Activated B cell treated with CpG ODN at 0.5 μM for 24 hours (primary cell): ENCODE data around the gene ZNF280B. TPM values are rescaled to one million over a fixed set of nuclear protein-coding genes. Genes with fewer than 3 reads are reported as not detected.
"Not testable (repeated sequence)": the region's sequence is repeated elsewhere in the genome, so short reads cannot be mapped to it uniquely, and the experiment has no call there.

Experiments
- ATAC-seq: fragments of 200-7000 bp; cut with Tn5 transposase; one replicate; pipeline ENCODE4 v1.10.0; 2021; ENCODE audit warnings: low read depth, mild to moderate bottlenecking, moderate library complexity
- CTCF ChIA-PET: fragments of 350-600 bp; sonication (Branson Sonifier 250); formaldehyde crosslinking; loops from one replicate; lab custom pipeline; 2021; ENCODE audit warnings: antibody characterized with exemption; lab: Charles Lee
- POLR2A ChIA-PET: fragments of 350-600 bp; sonication (Branson Sonifier 250); formaldehyde crosslinking; loops from one replicate; lab custom pipeline; 2021; ENCODE audit warnings: antibody characterized with exemption; lab: Charles Lee
- DNase-seq: peaks from one replicate; pipeline ENCODE4 v3.0.0; 2022
- H3K27ac Mint-ChIP-seq: one replicate; pipeline ENCODE4 v1.8.0; 2020; ENCODE audit warnings: mixed read lengths
- H3K27me3 Mint-ChIP-seq: one replicate; pipeline ENCODE4 v1.8.0; 2021; ENCODE audit warnings: mixed read lengths
- H3K36me3 Mint-ChIP-seq: one replicate; pipeline ENCODE4 v1.8.0; 2021; ENCODE audit warnings: low read depth, mixed read lengths
- H3K4me1 Mint-ChIP-seq: one replicate; pipeline ENCODE4 v1.8.0; 2021; ENCODE audit warnings: mixed read lengths
- H3K4me3 Mint-ChIP-seq: one replicate; pipeline ENCODE4 v1.8.0; 2020; ENCODE audit warnings: mild to moderate bottlenecking, mixed read lengths
- H3K9me3 Mint-ChIP-seq: one replicate; pipeline ENCODE4 v1.8.0; 2020; ENCODE audit warnings: mixed read lengths
- intact Hi-C: fragments of 100-400 bp; cut with micrococcal nuclease; formaldehyde crosslinking; loops from one replicate; pipeline ENCODE4 v1.15.1; 2024
- total RNA-seq: library from RNA; stranded (reverse); gene quantifications from 2 replicates; pipeline ENCODE4 v1.2.3, GENCODE V29; 2022
- TF ChIP-seq, protein P1 (sequence below): fragments of 200-600 bp; IDR thresholded peaks from one replicate; pipeline ENCODE4 v1.8.0; 2022; ENCODE audit warnings: antibody characterized with exemption, mild to moderate bottlenecking

ZNF280B gene
- total RNA-seq, 1 donor from 2014 or later = 2.5 TPM

DNA sequence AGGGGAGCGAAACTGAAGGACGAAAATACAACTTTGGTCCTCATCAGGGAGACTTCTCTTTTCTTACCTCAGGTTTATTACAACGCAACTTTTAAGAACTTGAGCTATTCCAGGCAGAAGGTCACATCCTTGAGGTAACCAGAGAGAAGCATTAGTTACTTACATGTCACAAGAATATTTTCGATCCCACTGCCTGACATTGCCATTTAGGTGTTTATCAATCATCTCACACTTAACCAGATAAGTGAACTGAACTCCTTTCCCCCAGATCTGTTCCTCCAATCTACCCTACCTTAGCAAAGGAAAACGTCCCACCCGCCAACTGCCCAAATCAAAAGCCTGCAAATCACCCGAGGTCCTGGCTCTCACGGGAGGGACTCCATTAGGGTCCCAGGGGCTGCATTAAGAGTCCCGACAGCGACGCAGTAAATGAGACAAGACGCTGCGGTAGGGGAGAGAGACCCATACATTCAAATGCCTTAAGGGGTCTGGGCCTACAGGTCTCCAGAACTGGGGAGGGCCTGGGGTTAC, 734 bp downstream of the ZNF280B start:
- intact Hi-C loops = loop anchor here (1.0 kb wide), 1 partner anchor 86 kb away; no protein-coding TSS in a partner anchor
- no peak overlapping the region for H3K27ac Mint-ChIP-seq
- DNase-seq = peak; percentile 15
- TF ChIP-seq, protein P1, sequence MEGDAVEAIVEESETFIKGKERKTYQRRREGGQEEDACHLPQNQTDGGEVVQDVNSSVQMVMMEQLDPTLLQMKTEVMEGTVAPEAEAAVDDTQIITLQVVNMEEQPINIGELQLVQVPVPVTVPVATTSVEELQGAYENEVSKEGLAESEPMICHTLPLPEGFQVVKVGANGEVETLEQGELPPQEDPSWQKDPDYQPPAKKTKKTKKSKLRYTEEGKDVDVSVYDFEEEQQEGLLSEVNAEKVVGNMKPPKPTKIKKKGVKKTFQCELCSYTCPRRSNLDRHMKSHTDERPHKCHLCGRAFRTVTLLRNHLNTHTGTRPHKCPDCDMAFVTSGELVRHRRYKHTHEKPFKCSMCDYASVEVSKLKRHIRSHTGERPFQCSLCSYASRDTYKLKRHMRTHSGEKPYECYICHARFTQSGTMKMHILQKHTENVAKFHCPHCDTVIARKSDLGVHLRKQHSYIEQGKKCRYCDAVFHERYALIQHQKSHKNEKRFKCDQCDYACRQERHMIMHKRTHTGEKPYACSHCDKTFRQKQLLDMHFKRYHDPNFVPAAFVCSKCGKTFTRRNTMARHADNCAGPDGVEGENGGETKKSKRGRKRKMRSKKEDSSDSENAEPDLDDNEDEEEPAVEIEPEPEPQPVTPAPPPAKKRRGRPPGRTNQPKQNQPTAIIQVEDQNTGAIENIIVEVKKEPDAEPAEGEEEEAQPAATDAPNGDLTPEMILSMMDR = no peak
- H3K36me3 Mint-ChIP-seq = peaks cover 33% of the 10 kb centered on the region
- H3K4me3 Mint-ChIP-seq = peak overlapping the region; percentile 84
- peaks cover 6% of the 10 kb centered on the region for H3K9me3 Mint-ChIP-seq
- ChIA-PET CTCF (interaction anchor here (1.6 kb wide), 1 partner anchor 11 kb away, joined by 5 read pairs; no protein-coding TSS in a partner anchor), POLR2A (no interaction called here)
- H3K27me3 Mint-ChIP-seq = peaks cover under 1% of the 10 kb centered on the region
- ATAC-seq = no peak
- H3K4me1 Mint-ChIP-seq = peaks cover 10% of the 10 kb centered on the region

DNA sequence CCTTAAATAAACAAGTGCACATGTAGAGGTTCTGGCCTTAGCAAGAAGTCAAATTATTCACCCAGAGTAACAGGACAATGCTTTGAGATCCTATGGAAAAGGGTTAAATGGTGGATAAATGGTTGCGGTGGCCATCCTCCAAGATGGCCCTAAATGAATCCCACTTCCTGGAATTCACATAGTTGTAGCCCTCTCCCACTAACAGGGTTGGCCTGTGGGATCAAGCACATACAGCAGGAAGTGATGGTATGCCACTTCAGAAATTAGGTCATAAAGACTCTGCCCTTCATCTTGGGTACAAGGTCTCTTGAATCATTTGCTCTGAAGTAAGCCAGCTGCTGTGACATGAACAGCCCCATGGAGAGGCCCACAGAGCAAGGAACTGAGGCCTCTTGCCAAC, 1.8 kb downstream of the ZNF280B start:
- Mint-ChIP-seq H3K27ac (no peak overlapping the region), H3K4me3 (no peak overlapping the region), H3K36me3 (peaks cover 42% of the 10 kb centered on the region), H3K4me1 (peaks cover 10% of the 10 kb centered on the region), H3K9me3 (peaks cover 6% of the 10 kb centered on the region), H3K27me3 (no peaks in the 10 kb centered on the region)
- intact Hi-C loops = no loop called here
- no peak for DNase-seq
- POLR2A ChIA-PET = no interaction called here
- TF ChIP-seq, protein P1 = no peak
- CTCF ChIA-PET = no interaction called here
- no peak for ATAC-seq

DNA sequence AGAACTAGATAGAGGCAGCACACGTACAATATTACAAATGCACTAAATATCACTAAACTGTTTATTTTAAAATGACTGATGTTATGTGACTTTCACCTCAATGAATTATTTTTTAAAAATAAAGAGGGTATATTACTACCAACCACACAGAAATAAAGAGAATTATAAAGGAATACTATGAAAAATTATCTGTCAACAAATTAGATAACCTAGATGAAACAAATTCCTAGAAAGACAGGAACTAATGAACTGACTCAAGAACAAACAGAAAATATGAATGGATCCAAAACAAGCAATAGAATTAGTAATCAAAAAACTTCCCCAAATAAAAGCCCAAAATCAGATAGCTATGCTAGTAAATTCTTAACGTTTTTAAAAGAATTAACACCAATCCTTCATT, 10.3 kb downstream of the ZNF280B start:
- H3K4me1 Mint-ChIP-seq = peaks cover 7% of the 10 kb centered on the region
- ChIA-PET POLR2A (no interaction called here), CTCF (no interaction called here)
- no peaks in the 10 kb centered on the region for H3K9me3 Mint-ChIP-seq
- DNase-seq (no peak), ATAC-seq (no peak)
- H3K36me3 Mint-ChIP-seq = peaks cover 39% of the 10 kb centered on the region
- intact Hi-C loops = no loop called here
- no peak overlapping the region for H3K27ac Mint-ChIP-seq
- TF ChIP-seq, protein P1 = no peak
- H3K27me3 Mint-ChIP-seq = no peaks in the 10 kb centered on the region
- no peak overlapping the region for H3K4me3 Mint-ChIP-seq

DNA sequence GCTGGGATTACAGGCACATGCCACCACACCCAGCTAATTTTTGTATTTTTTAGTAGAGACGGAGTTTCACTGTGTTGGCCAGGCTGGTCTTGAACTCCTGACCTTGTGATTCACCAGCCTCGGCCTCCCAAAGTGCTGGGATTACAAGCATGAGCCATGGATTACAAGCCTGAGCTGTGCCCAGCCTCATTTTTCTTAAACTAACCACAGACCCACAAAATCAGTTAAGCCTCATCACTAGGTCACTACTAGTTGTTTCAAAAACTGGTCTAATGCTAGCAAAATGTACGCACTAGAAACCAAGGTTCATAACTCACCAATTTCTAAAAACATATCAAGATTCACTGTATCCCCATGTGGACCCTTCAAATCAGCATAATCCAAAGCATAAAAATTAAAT, 17.0 kb downstream of the ZNF280B start:
- H3K4me1 Mint-ChIP-seq, H3K4me3 Mint-ChIP-seq, H3K27ac Mint-ChIP-seq, DNase-seq, ATAC-seq, H3K27me3 Mint-ChIP-seq, intact Hi-C loops, CTCF ChIA-PET, H3K9me3 Mint-ChIP-seq: not testable (repeated sequence)
- POLR2A ChIA-PET = interaction anchor here (0.6 kb wide), 1 partner anchor 39 kb away, joined by 4 read pairs; no protein-coding TSS in a partner anchor
- peaks cover 58% of the 10 kb centered on the region for H3K36me3 Mint-ChIP-seq

DNA sequence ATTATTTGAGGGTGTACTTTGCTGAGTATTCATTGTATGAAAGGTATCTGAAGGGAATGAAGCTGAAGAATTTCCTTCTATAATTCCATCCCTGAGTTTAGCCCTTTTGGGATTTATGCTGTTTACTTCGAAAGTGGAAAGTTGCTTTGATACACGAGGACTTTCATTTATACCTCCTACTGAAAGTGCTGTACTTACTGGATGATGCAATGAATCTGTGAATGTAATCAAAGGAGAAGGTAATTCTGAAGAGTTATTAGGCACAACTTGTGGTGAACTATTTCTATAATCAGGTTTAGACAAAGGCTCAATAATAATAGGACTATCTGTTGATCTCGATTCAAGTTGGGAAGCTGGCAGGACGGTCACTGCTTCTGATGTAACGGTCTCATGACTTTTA, 19.8 kb downstream of the ZNF280B start:
- ChIA-PET CTCF (interaction anchor here (1.3 kb wide), 1 partner anchor 99 kb away, joined by 3 read pairs; no protein-coding TSS in a partner anchor), POLR2A (no interaction called here)
- intact Hi-C loops = loop anchor here (10.0 kb wide), 1 partner anchor 66 kb away; the partner anchor contains the start of gene PRAME
- Mint-ChIP-seq H3K4me1 (peaks cover 2% of the 10 kb centered on the region), H3K27ac (no peak overlapping the region), H3K27me3 (no peaks in the 10 kb centered on the region), H3K36me3 (peaks cover 49% of the 10 kb centered on the region), H3K9me3 (no peaks in the 10 kb centered on the region), H3K4me3 (no peak overlapping the region)
- DNase-seq (no peak), ATAC-seq (no peak)
- TF ChIP-seq, protein P1 = no peak
